HG03378 (cell line): ENCODE results near the gene CDX1.

Experiments
- ATAC-seq: cut with Tn5 transposase; IDR thresholded peaks from one replicate; pipeline ENCODE4 v1.9.1; 2021; ENCODE audit warnings: mild to moderate bottlenecking, moderate library complexity; ENCODE audit not compliant: unreplicated experiment

CDX1 gene

GRCh38 chr5:150144879-150145278, 21.7 kb upstream of the CDX1 start:
- ATAC-seq: no peak

GRCh38 chr5:150146235-150146634, 20.3 kb upstream of the CDX1 start:
- no peak for ATAC-seq

GRCh38 chr5:150146862-150147601, 19.5 kb upstream of the CDX1 start:
- ATAC-seq: no peak

- ATAC-seq: no peak
These were observed 18.9 kb upstream of the CDX1 start for GRCh38 chr5:150147670-150148069.

- no peak for ATAC-seq
These were observed 18.3 kb upstream of the CDX1 start for GRCh38 chr5:150148117-150148927.

GRCh38 chr5:150149618-150150017, 17.0 kb upstream of the CDX1 start:
- ATAC-seq: no peak

- no peak for ATAC-seq
These were observed 13.7 kb upstream of the CDX1 start for GRCh38 chr5:150152636-150153462.

- ATAC-seq: no peak
These were observed 13.1 kb upstream of the CDX1 start for GRCh38 chr5:150153483-150153882.

- no peak for ATAC-seq
These were observed 12.5 kb upstream of the CDX1 start for GRCh38 chr5:150153957-150154617.

- ATAC-seq: no peak
These were observed 11.9 kb upstream of the CDX1 start for GRCh38 chr5:150154618-150155128.

GRCh38 chr5:150155258-150156026, 11.1 kb upstream of the CDX1 start, which contains the start of gene PDGFRB:
Gene PDGFRB, minus strand, starts transcription at chr5:150155845. Its CDS starts 18,798 bp downstream, at chr5:150137047.
- no peak for ATAC-seq

- ATAC-seq: no peak
These were observed 10.6 kb upstream of the CDX1 start for GRCh38 chr5:150156027-150156368.

- ATAC-seq: no peak
These were observed 10.0 kb upstream of the CDX1 start for GRCh38 chr5:150156540-150156939.

GRCh38 chr5:150157168-150157567, 9.4 kb upstream of the CDX1 start:
- ATAC-seq: no peak

- no peak for ATAC-seq
These were observed 8.2 kb upstream of the CDX1 start for GRCh38 chr5:150158170-150158949.

GRCh38 chr5:150159031-150159430, 7.5 kb upstream of the CDX1 start:
- no peak for ATAC-seq

GRCh38 chr5:150159741-150160179, 6.8 kb upstream of the CDX1 start:
- no peak for ATAC-seq

GRCh38 chr5:150160448-150161081, 6.0 kb upstream of the CDX1 start:
- no peak for ATAC-seq
